ENCODE results near the gene NSMCE1. TPM values are rescaled to one million over a fixed set of nuclear protein-coding genes. Genes with fewer than 3 reads are reported as not detected.
A peak's percentile ranks its signal among the peaks of the same experiment; 100 is the strongest.

Gene NSMCE1
- total and polyA plus RNA-seq, 7 experiments from 2014 or later: 45.5 to 220 (median 71.7) TPM

DNA sequence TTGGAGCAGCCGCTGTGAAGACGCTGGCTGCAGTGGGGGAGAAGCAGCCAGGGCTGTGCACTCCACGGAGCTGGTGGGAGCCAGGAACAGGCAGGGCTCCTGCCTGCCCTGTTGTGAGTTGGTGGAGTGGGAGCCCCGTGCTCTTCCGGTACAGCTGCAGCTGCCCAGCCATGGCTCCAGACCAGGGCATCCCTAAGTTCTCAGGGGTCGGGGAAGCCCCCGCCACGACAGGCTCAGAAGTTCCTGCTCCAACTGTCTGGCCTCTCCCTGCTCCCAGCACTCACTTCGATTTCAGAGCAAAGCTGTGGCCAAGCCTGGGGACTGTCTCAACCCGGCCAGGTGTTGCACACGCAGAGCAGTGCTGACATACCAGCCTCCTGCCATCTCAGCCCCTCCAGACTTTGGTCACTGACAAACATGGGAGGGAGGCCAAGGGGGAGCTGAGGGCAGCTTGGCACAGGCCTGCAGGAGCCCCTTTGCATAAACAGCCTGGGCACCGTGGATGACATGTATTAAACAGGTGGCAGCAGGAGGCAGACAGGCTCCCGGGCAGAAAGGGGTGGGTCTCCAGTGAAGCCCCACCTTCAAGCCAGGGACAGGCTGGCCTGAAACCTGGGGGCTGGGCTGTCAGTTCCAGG lies 79.1 kb downstream of the NSMCE1 start:
- ATAC-seq (no peak), DNase-seq (no peak)
- H3K4me1 Mint-ChIP-seq: peaks cover 13 to 39% (median 28%) of the 10 kb centered on the region in 7 donors
- CTCF ChIA-PET: interaction anchor here (1.1 kb wide), 1 partner anchor 179 kb away, joined by 3 read pairs; no protein-coding TSS in a partner anchor
- Histone ChIP-seq H3K27ac (ENCODE audit: low read depth, low read length) (no peak overlapping the region), H3K4me1 (ENCODE audit: control insufficient read depth in 2 of 2, insufficient read depth in 2 of 2, low read length in 2 of 2) (peaks cover 0 to 7% of the 10 kb centered on the region in 2 donors), H3K36me3 (ENCODE audit: control insufficient read depth in 2 of 3, insufficient read depth in 3 of 3, low read length in 3 of 3) (no peaks in the 10 kb centered on the region), H3K4me3 (ENCODE audit: low read length) (no peak overlapping the region), H3K27me3 (ENCODE audit: control insufficient read depth in 2 of 2, insufficient read depth in 2 of 2, low read length in 2 of 2) (no peaks in the 10 kb centered on the region), H3K9me3 (ENCODE audit: control insufficient read depth in 2 of 3, low read length in 3 of 3) (no peaks in the 10 kb centered on the region)
- no peak overlapping the region for H3K4me3 Mint-ChIP-seq
- peaks cover 0 to 4% (median 0%) of the 10 kb centered on the region in 11 donors for H3K9me3 Mint-ChIP-seq
- H3K27ac Mint-ChIP-seq: peak overlapping the region in 2 of 9 donors; percentile 18 to 91
- POLR2A ChIA-PET: interaction anchor here (1.1 to 2.9 kb wide), 5 partner anchors 10 to 127 kb away, joined by 3 to 10 read pairs (median 6); partner anchors contain the start of gene KDM8
- intact Hi-C loops (cut with micrococcal nuclease): no loop called here
- no peaks in the 10 kb centered on the region for H3K27me3 Mint-ChIP-seq
- peaks cover 0 to 4% (median 0%) of the 10 kb centered on the region in 5 donors for H3K36me3 Mint-ChIP-seq

DNA sequence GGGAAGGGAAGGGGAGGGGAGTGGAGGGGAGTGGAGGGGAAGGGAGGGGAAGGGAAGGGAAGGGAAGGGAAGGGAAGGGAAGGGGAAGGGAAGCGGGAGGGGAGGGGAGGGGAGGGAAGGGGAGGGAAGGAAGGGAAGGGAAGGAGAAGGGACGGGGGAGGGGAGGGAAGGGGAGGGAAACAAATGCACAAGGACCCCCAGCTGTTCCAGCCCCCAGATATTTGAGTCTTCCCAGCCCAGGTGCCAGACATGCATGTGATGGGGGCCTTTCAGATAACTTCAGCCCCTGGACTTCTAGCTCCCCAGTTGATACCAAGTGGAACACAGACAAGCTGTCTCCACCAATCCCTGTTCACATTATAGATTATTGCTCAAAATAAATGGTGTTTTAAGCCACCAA lies 79.9 kb downstream of the NSMCE1 start:
- DNase-seq: no peak
- peak overlapping the region in 2 of 9 donors; percentile 18 to 91 for H3K27ac Mint-ChIP-seq
- POLR2A ChIA-PET: interaction anchor here (0.6 to 2.9 kb wide), 6 partner anchors 9 to 173 kb away, joined by 3 to 10 read pairs (median 4); partner anchors contain the start of gene KDM8

DNA sequence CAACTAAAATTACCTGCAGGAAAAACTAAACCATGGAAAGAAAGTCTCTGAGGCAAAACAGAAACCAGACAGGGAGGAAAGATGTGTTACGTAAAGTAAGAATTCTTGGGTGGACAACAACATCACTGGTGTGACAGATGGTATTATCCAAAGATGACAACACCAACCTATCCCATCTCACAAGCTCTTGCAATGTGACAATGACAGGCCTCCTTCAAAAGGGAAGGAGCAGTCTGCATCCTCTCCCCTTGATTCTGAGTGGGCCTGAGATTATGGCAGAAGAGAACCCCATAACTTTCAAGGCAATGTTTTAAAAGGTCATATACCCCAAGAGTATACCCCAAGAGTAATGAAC lies 82.8 kb downstream of the NSMCE1 start:
- Histone ChIP-seq H3K36me3 (ENCODE audit: control insufficient read depth in 2 of 3, insufficient read depth in 3 of 3, low read length in 3 of 3) (no peaks in the 10 kb centered on the region), H3K27me3 (ENCODE audit: control insufficient read depth in 2 of 2, insufficient read depth in 2 of 2, low read length in 2 of 2) (no peaks in the 10 kb centered on the region), H3K4me1 (ENCODE audit: control insufficient read depth in 2 of 2, insufficient read depth in 2 of 2, low read length in 2 of 2) (no peaks in the 10 kb centered on the region), H3K4me3 (ENCODE audit: low read length) (no peak overlapping the region), H3K27ac (ENCODE audit: low read depth, low read length) (no peak overlapping the region), H3K9me3 (ENCODE audit: control insufficient read depth in 2 of 3, low read length in 3 of 3) (no peaks in the 10 kb centered on the region)
- H3K27me3 Mint-ChIP-seq: peaks cover 0 to 13% (median 0%) of the 10 kb centered on the region in 5 donors
- peak overlapping the region in 6 of 9 donors; percentile 1 to 81 (median 20) for H3K27ac Mint-ChIP-seq
- no peak overlapping the region for H3K4me3 Mint-ChIP-seq
- no peak for ATAC-seq
- intact Hi-C loops (cut with micrococcal nuclease): no loop called here
- H3K36me3 Mint-ChIP-seq: peaks cover 0 to 2% (median 0%) of the 10 kb centered on the region in 5 donors
- POLR2A ChIA-PET: interaction anchor here (0.6 to 2.3 kb wide), 5 partner anchors 10 to 998 kb away, joined by 3 to 7 read pairs (median 6); no protein-coding TSS in a partner anchor
- H3K4me1 Mint-ChIP-seq: peaks cover 8 to 35% (median 22%) of the 10 kb centered on the region in 7 donors
- DNase-seq: no peak
- CTCF ChIA-PET: interaction anchor here (0.8 kb wide), 1 partner anchor 45 kb away, joined by 4 read pairs; no protein-coding TSS in a partner anchor
- H3K9me3 Mint-ChIP-seq: peaks cover 0 to 5% (median 2%) of the 10 kb centered on the region in 11 donors

More for the DNA sequence above, 79.9 kb downstream of the NSMCE1 start:
- no peaks in the 10 kb centered on the region for H3K4me1 ChIP-seq (ENCODE audit: control insufficient read depth in 2 of 2, insufficient read depth in 2 of 2, low read length in 2 of 2)
- Mint-ChIP-seq H3K9me3 (peaks cover 0 to 3% (median 0%) of the 10 kb centered on the region in 11 donors), H3K4me1 (peaks cover 13 to 34% (median 21%) of the 10 kb centered on the region in 7 donors), H3K4me3 (no peak overlapping the region), H3K27me3 (no peaks in the 10 kb centered on the region), H3K36me3 (peaks cover 0 to 1% (median 0%) of the 10 kb centered on the region in 5 donors)
- ATAC-seq: no peak
- H3K27me3 ChIP-seq (ENCODE audit: control insufficient read depth in 2 of 2, insufficient read depth in 2 of 2, low read length in 2 of 2): no peaks in the 10 kb centered on the region
- no peaks in the 10 kb centered on the region for H3K36me3 ChIP-seq (ENCODE audit: control insufficient read depth in 2 of 3, insufficient read depth in 3 of 3, low read length in 3 of 3)
- H3K9me3 ChIP-seq (ENCODE audit: control insufficient read depth in 2 of 3, low read length in 3 of 3): no peaks in the 10 kb centered on the region
- CTCF ChIA-PET: interaction anchor here (0.6 to 2.0 kb wide), 4 partner anchors 9 to 180 kb away, joined by 3 to 10 read pairs (median 3); no protein-coding TSS in a partner anchor
- no peak overlapping the region for H3K27ac ChIP-seq (ENCODE audit: low read depth, low read length)
- intact Hi-C loops (cut with micrococcal nuclease): no loop called here
- no peak overlapping the region for H3K4me3 ChIP-seq (ENCODE audit: low read length)

DNA sequence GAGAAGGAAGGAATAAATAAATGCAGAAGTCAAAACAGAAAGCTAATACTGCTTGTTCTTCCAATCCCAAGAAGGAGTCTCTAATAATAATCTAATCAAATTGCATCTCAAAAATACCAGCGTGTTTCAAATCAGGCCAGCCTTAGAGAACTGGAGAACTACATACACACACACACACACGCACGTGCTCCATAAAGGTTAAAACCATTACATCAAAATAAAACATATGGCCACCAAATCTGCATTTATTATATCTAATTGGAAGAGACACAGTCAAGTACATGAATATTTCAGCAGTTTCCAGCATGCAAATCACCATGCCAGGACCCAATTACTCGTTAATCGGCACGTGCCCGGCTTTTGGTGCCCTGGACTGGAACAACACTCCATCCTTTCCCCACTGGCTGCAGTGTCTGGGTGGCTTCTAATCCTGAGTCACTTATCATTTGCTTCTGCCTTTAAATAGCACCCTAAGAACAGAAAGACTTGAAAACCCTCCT lies 85.6 kb downstream of the NSMCE1 start:
- no peak for ATAC-seq
- H3K4me3 Mint-ChIP-seq: no peak overlapping the region
- H3K27ac Mint-ChIP-seq: peak overlapping the region in 3 of 9 donors; percentile 7 to 65 (median 36)
- POLR2A ChIA-PET: interaction anchor here (0.7 to 1.2 kb wide), 2 partner anchors 9 to 47 kb away, joined by 3 to 4 read pairs; no protein-coding TSS in a partner anchor
- CTCF ChIA-PET: no interaction called here
- peaks cover 18 to 50% (median 38%) of the 10 kb centered on the region in 7 donors for H3K4me1 Mint-ChIP-seq
- intact Hi-C loops (cut with micrococcal nuclease): no loop called here
- Histone ChIP-seq H3K27ac (ENCODE audit: low read depth, low read length) (no peak overlapping the region), H3K27me3 (ENCODE audit: control insufficient read depth in 2 of 2, insufficient read depth in 2 of 2, low read length in 2 of 2) (no peaks in the 10 kb centered on the region), H3K4me1 (ENCODE audit: control insufficient read depth in 2 of 2, insufficient read depth in 2 of 2, low read length in 2 of 2) (peaks cover 11 to 23% of the 10 kb centered on the region in 2 donors), H3K36me3 (ENCODE audit: control insufficient read depth in 2 of 3, insufficient read depth in 3 of 3, low read length in 3 of 3) (no peaks in the 10 kb centered on the region), H3K9me3 (ENCODE audit: control insufficient read depth in 2 of 3, low read length in 3 of 3) (no peaks in the 10 kb centered on the region), H3K4me3 (ENCODE audit: low read length) (no peak overlapping the region)
- peaks cover 0 to 13% (median 0%) of the 10 kb centered on the region in 5 donors for H3K27me3 Mint-ChIP-seq
- DNase-seq: no peak
- peaks cover 0 to 2% (median 0%) of the 10 kb centered on the region in 5 donors for H3K36me3 Mint-ChIP-seq
- peaks cover 0 to 5% (median 2%) of the 10 kb centered on the region in 11 donors for H3K9me3 Mint-ChIP-seq

DNA sequence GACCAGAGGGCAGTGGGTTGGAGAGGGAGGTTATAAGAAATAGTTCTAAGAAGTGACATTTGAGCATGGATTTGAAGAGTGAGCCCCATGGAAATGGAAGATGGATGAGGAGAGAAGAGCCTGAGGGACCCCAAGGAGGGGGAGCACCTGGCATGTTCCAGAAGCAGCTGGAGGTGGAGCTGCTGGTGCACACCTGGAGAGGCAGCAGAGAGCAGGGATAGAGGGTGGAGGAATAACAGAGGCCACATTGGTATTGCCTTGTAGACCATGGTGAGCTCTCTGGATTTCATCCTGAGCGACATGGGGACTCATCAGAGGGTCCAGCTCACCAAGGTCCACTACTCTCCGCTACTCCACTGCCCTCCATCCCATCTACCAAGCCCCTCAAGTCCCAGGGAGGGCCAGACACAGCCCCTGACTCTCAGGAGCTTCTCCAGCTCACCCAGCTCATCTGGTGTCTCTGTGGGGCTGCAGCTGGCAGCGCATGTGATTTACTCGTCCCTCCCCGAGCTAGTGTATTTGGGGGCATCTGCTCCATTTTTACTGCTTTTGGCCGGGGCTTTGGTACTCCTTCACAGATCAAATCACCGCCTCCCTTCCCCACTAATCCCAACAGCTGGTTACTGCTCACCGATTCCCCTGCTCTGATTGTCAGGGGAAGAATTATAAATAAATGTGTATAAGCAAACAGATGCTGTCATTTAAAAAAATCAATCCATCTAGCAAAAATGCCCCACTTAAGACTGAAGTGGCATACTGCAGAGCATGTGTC lies 87.4 kb downstream of the NSMCE1 start:
- Histone ChIP-seq H3K27me3 (ENCODE audit: control insufficient read depth in 2 of 2, insufficient read depth in 2 of 2, low read length in 2 of 2) (no peaks in the 10 kb centered on the region), H3K4me3 (ENCODE audit: low read length) (no peak overlapping the region), H3K9me3 (ENCODE audit: control insufficient read depth in 2 of 3, low read length in 3 of 3) (no peaks in the 10 kb centered on the region), H3K27ac (ENCODE audit: low read depth, low read length) (no peak overlapping the region), H3K36me3 (ENCODE audit: control insufficient read depth in 2 of 3, insufficient read depth in 3 of 3, low read length in 3 of 3) (no peaks in the 10 kb centered on the region), H3K4me1 (ENCODE audit: control insufficient read depth in 2 of 2, insufficient read depth in 2 of 2, low read length in 2 of 2) (peaks cover 11 to 29% of the 10 kb centered on the region in 2 donors)
- H3K4me3 Mint-ChIP-seq: peak overlapping the region in 1 of 10 donors; percentile 38
- peak overlapping the region in 6 of 9 donors; percentile 43 to 87 (median 70) for H3K27ac Mint-ChIP-seq
- no peak for ATAC-seq
- intact Hi-C loops (cut with micrococcal nuclease): no loop called here
- H3K27me3 Mint-ChIP-seq: peaks cover 0 to 13% (median 0%) of the 10 kb centered on the region in 5 donors
- POLR2A ChIA-PET: interaction anchor here (0.8 to 5.5 kb wide), 9 partner anchors 13 to 186 kb away, joined by 3 to 59 read pairs (median 10); partner anchors contain the start of gene KDM8
- H3K9me3 Mint-ChIP-seq: peaks cover 0 to 5% (median 2%) of the 10 kb centered on the region in 11 donors
- H3K4me1 Mint-ChIP-seq: peaks cover 16 to 61% (median 49%) of the 10 kb centered on the region in 7 donors
- H3K36me3 Mint-ChIP-seq: peaks cover 0 to 2% (median 0%) of the 10 kb centered on the region in 5 donors
- no peak for DNase-seq
- CTCF ChIA-PET: interaction anchor here (0.5 to 5.3 kb wide), 10 partner anchors 10 to 460 kb away, joined by 3 to 91 read pairs (median 6); no protein-coding TSS in a partner anchor
